Endodermal cell (in vitro differentiated cells): ENCODE results near the gene SMYD3. TPM values are rescaled to one million over a fixed set of nuclear protein-coding genes. Genes with fewer than 3 reads are reported as not detected.
"Not testable (repeated sequence)": the region's sequence is repeated elsewhere in the genome, so short reads cannot be mapped to it uniquely, and the experiment has no call there.

ENCODE experiments used
- DNase-seq: peaks from one replicate; pipeline ENCODE4 v3.0.0-alpha.2; 2017
- H3K27ac ChIP-seq: 2 replicates; pipeline ENCODE4 v1.5.1; 2013; ENCODE audit warnings: mild to moderate bottlenecking, low read depth, low read length, moderate library complexity
- H3K27me3 ChIP-seq: 2 replicates; pipeline ENCODE4 v1.6.1; 2013; ENCODE audit warnings: mild to moderate bottlenecking, low read length, moderate library complexity; ENCODE audit not compliant: insufficient read depth, control insufficient read depth, poor library complexity, severe bottlenecking
- H3K36me3 ChIP-seq: 2 replicates; pipeline ENCODE4 v1.7.0; 2013; ENCODE audit warnings: mild to moderate bottlenecking, low read length, moderate library complexity; ENCODE audit not compliant: control insufficient read depth, insufficient read depth
- H3K4me1 ChIP-seq: one replicate; pipeline ENCODE4 v1.7.0; 2013; ENCODE audit warnings: low read length; ENCODE audit not compliant: control insufficient read depth, insufficient read depth
- H3K4me3 ChIP-seq: 2 replicates; pipeline ENCODE4 v1.5.1; 2013; ENCODE audit warnings: mild to moderate bottlenecking, low read length, moderate library complexity
- H3K9ac ChIP-seq: 2 replicates; pipeline ENCODE4 v1.6.1; 2013; ENCODE audit warnings: mild to moderate bottlenecking, low read length, moderate library complexity; ENCODE audit not compliant: poor library complexity, severe bottlenecking; ENCODE audit errors: extremely low read depth
- H3K9me3 ChIP-seq: 2 replicates; pipeline ENCODE4 v1.6.1; 2013; ENCODE audit warnings: mild to moderate bottlenecking, low read length, moderate library complexity; ENCODE audit not compliant: control insufficient read depth
- H3K27ac Mint-ChIP-seq: 2 replicates; pipeline ENCODE4 v1.8.0; 2020; ENCODE audit warnings: mixed read lengths
- H3K27me3 Mint-ChIP-seq: 2 replicates; pipeline ENCODE4 v1.8.0; 2021; ENCODE audit warnings: mild to moderate bottlenecking, mixed read lengths; ENCODE audit not compliant: insufficient read depth
- H3K36me3 Mint-ChIP-seq: 2 replicates; pipeline ENCODE4 v1.8.0; 2020; ENCODE audit warnings: low read depth, mixed read lengths
- H3K4me1 Mint-ChIP-seq: 2 replicates; pipeline ENCODE4 v1.8.0; 2020; ENCODE audit warnings: mixed read lengths
- H3K4me3 Mint-ChIP-seq: 2 replicates; pipeline ENCODE4 v1.8.0; 2020; ENCODE audit warnings: mild to moderate bottlenecking, moderate library complexity, mixed read lengths
- H3K9me3 Mint-ChIP-seq: 2 replicates; pipeline ENCODE4 v1.8.0; 2020; ENCODE audit warnings: mild to moderate bottlenecking, mixed read lengths
- WGBS, 2 experiments: methylation state at CpG; one replicate each; pipeline versions ENCODE4 v1.1.5 to v1.1.7; 2013; ENCODE audit warnings: missing lambda C conversion rate in 2 of 2, mixed read lengths in 1 of 2; ENCODE audit not compliant: insufficient coverage in 1 of 2, insufficient read length in 1 of 2; 5-methylcytosine and 5-hydroxymethylcytosine counted together
- total RNA-seq, 2 donors: library from RNA; stranded (reverse); fragmentation: NEBNext Ultra II Directional in 1 of 2; extraction: Animal tissue kit (Norgen Biotek cat#: 25700) in 1 of 2; gene quantifications; 2 replicates in 1 of 2; 3 replicates in 1 of 2; pipeline ENCODE4 v1.2.1, GENCODE V29; 2021
- TF ChIP-seq, protein P1 (sequence below): fragments of 200-600 bp; sonication (generic); conservative IDR thresholded peaks from 2 replicates; pipeline ENCODE4 v1.5.0; 2021; ENCODE audit warnings: antibody characterized with exemption, mild to moderate bottlenecking

Gene SMYD3
- total RNA-seq, 2 donors from 2014 or later: 32.3 to 45.8 TPM

DNA sequence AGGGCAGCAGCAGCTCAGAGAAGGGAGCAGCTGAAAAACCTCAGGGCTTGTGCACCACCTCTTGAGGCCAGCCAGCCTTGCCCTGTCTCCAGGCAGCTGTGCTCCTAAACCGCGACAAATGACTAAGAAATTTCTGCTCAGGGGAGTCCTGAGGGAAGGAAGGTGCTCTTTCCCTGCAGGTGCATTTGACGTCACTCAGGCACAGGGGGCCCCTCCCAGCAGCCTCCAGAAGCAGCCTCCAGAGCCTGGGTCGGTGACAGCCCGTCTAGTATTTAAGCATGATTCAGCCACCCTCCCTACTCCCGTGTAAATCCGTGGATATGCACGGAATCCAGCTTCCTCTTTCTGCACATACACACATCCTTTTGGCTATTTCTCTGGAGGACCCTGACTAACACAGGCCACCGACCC is 791.8 kb downstream of the SMYD3 start:
- H3K27ac ChIP-seq: no peak overlapping the region
- WGBS, 2 experiments: 90% methylated on average over 4 to 9 of the region's 9 CpGs
- no peaks in the 10 kb centered on the region for H3K4me1 ChIP-seq
- Mint-ChIP-seq H3K9me3 (no peaks in the 10 kb centered on the region), H3K36me3 (no peaks in the 10 kb centered on the region), H3K27me3 (peaks cover 3% of the 10 kb centered on the region), H3K27ac (no peak overlapping the region), H3K4me1 (peaks cover 2% of the 10 kb centered on the region), H3K4me3 (no peak overlapping the region)
- no peak overlapping the region for H3K4me3 ChIP-seq
- no peaks in the 10 kb centered on the region for H3K36me3 ChIP-seq
- H3K27me3 ChIP-seq: no peaks in the 10 kb centered on the region
- DNase-seq: peak; percentile 29
- TF ChIP-seq, protein P1, sequence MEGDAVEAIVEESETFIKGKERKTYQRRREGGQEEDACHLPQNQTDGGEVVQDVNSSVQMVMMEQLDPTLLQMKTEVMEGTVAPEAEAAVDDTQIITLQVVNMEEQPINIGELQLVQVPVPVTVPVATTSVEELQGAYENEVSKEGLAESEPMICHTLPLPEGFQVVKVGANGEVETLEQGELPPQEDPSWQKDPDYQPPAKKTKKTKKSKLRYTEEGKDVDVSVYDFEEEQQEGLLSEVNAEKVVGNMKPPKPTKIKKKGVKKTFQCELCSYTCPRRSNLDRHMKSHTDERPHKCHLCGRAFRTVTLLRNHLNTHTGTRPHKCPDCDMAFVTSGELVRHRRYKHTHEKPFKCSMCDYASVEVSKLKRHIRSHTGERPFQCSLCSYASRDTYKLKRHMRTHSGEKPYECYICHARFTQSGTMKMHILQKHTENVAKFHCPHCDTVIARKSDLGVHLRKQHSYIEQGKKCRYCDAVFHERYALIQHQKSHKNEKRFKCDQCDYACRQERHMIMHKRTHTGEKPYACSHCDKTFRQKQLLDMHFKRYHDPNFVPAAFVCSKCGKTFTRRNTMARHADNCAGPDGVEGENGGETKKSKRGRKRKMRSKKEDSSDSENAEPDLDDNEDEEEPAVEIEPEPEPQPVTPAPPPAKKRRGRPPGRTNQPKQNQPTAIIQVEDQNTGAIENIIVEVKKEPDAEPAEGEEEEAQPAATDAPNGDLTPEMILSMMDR: no peak
- no peaks in the 10 kb centered on the region for H3K9me3 ChIP-seq
- H3K9ac ChIP-seq: no peak overlapping the region

DNA sequence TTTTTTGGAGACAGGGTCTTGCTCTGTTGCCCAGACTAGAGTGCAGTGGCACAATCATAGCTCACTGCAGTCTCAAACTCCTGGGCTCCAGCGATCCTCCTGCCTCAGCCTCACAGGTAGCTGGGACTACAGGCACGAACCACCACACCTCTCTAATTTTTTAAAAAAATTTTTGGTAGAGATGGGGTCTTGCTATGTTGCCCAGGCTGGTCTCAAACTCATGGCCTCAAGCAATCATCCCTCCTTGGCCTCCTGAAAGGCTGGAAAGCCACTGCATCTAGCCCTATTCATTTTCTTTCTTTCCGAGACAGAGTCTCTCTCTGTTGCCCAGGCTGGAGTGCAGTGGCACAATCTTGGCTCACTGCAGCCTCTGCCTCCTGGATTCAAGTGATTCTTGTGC is 793.1 kb downstream of the SMYD3 start:
- not testable (repeated sequence) for DNase-seq, H3K9me3 Mint-ChIP-seq, H3K4me3 Mint-ChIP-seq, H3K27me3 ChIP-seq, H3K4me3 ChIP-seq, H3K4me1 ChIP-seq, H3K9me3 ChIP-seq, H3K36me3 ChIP-seq, H3K27ac ChIP-seq, H3K4me1 Mint-ChIP-seq, H3K27ac Mint-ChIP-seq, H3K27me3 Mint-ChIP-seq, H3K9ac ChIP-seq, H3K36me3 Mint-ChIP-seq
- 90 to 100% methylated on average over 1 to 3 of the region's 3 CpGs for WGBS, 2 experiments

DNA sequence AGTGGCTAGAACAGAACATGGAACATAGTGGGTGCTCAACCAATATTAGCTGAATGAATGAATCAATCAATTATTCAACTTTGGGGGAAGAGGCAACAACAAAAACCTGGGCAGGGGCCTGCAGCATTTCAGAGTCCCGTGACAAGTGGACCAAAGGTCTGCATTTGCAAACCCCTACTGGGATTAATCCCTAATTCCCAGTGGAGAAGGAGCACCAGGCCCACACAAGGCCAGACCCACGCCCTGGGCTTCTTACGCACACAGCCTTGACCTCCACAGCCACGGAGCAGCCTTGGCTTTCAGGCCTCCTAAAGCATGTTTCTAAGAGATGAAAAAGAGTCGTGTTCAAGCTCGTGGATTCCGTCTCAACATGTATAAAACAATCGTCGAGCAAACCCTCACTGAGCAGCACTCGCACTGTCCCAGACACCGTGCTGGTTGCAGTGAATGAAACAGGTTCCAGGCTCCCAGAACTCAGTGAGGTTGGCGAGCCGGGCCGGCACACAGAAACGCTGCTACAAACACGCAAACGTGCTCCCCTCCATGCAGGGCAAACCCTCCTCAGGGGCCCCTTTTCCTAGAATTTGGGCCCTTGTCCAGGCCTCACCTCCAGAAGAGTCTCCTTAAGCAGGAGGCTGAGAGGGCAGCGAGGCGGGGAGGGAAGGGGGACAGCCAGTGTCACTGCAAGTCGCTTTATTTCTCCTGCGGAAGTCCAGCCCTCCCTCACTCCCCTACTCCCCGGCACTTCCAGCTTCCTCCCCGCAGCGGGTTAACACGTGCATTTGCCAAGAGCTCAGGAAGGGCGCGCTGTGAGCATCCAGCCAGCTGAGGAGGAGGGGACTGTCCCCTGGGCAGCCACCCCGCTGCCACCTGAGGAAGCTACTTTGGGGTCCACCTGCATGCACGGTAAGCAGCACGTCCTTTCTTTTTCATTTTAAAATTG is 795.8 kb downstream of the SMYD3 start:
- WGBS, 2 experiments: 84 to 92% methylated on average over 20 to 30 of the region's 30 CpGs
- peak; percentile 80 for DNase-seq
- TF ChIP-seq, protein P1: no peak

More for the DNA sequence above, 795.8 kb downstream of the SMYD3 start:
- Histone ChIP-seq H3K36me3 (no peaks in the 10 kb centered on the region), H3K27ac (no peak overlapping the region), H3K9ac (no peak overlapping the region), H3K4me1 (no peaks in the 10 kb centered on the region), H3K27me3 (no peaks in the 10 kb centered on the region), H3K9me3 (no peaks in the 10 kb centered on the region), H3K4me3 (no peak overlapping the region)
- Mint-ChIP-seq H3K36me3 (peaks cover 3% of the 10 kb centered on the region), H3K27me3 (peaks cover 3% of the 10 kb centered on the region), H3K4me1 (peaks cover 7% of the 10 kb centered on the region), H3K4me3 (no peak overlapping the region), H3K9me3 (no peaks in the 10 kb centered on the region), H3K27ac (no peak overlapping the region)
